Measurements from ENCODE around the gene FRAT1.

FRAT1 gene

GRCh38 chr10:97311111-97311626 is 7.9 kb upstream of the FRAT1 start:
- DNase-seq: no peak

DNA sequence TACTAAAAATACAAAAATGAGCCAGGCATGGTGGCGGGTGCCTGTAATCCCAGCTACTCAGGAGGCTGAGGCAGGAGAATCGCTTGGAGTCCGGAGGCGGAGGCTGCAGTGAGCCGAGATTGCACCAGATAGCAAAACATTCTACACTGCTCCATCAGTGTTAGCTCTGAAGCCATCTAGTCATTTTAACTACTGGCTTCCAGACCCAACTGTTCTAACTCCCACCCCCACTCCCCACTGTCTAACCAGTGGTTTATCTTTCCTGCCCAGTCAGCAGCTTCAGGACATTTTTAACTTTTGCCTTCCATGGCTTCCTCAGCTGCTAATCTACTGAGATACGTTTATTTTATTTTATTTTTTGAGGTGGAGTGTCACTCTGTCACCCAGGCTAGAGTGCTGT is 6.2 kb upstream of the FRAT1 start:
- no peak for DNase-seq

DNA sequence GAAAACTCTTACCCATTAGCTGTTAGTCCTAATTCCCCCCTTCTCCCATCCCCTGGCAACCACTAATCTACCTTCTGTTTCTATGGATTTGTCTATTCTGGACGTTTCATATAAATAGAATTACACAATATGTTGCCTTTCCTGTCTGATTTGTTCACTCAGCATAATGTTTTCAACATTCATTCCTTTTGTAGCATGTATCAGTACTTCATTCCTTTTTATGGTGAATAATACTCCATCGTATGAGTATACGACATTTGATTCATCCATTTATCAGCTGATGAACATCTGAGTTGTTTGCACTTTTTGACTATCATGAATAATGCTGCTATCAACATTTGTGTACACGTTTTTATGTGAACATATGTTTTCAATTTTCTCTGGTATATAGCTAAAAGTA is 4.4 kb upstream of the FRAT1 start:
- no peak for DNase-seq

- DNase-seq: peak; percentile 44 to 53
Observed at GRCh38 chr10:97319671-97320479, 804 bp downstream of the FRAT1 start.

- no peak for DNase-seq
Observed at GRCh38 chr10:97320480-97321031, 1.5 kb downstream of the FRAT1 start.

GRCh38 chr10:97321032-97321803 is 2.1 kb downstream of the FRAT1 start:
- peak; percentile 51 to 52 for DNase-seq

DNA sequence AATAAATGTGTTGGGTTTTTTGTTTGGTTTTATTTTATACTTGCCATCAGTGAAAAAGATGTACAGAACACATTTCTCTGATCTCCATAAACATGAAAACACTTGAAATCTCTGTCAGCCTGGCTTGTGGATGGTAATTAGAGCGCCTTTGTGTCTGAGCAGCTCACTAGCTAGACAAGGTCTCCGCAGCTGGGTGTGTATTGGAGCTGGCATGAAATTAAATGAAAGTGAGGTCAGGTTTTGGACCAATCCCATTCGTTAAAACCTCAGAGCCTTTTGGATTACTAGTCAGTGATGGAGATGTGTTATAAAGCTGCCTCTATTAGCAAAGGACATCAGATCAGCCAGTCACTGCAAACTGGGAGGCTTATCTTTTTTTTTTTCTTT is 2.7 kb downstream of the FRAT1 start:
- no peak for DNase-seq

DNA sequence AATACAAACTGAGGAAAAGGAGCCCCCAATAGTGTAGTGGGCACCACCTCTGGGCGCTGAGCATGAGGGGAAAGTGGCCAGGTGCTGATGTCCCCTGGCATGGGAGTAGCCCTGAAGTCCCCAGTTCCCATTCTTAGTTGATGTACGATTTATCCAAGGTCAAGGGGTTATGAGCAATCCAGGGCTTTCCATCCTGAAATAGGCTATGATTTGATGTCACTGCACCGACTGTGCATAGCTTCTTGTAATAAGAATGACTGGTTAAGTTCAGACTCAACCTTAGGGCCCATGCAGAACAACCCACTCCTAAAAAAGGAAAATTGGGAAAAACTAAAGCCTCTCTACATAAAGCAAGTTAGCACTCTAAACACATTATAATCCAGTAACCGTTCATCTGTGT is 4.4 kb downstream of the FRAT1 start:
- peak; percentile 65 to 72 for DNase-seq

DNA sequence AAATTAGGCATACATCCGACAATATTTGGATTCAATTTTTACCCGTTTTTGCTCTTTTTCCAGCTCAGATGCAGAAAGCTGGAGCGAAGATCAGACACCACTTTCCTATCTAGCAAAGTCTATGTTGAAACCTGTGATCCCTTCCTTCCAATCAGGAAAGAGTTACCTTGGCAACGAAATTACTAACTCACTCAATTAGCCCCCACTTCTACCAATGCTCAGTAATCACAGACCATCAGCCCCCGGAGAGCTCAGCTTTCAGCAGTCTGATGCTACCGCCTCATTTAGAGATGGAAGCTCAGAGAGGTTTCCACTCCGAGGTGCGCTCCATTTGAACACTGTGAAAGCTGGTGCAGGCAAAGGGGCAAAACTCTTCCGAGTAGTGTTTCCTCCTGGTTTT is 6.7 kb downstream of the FRAT1 start:
- no peak for DNase-seq

DNA sequence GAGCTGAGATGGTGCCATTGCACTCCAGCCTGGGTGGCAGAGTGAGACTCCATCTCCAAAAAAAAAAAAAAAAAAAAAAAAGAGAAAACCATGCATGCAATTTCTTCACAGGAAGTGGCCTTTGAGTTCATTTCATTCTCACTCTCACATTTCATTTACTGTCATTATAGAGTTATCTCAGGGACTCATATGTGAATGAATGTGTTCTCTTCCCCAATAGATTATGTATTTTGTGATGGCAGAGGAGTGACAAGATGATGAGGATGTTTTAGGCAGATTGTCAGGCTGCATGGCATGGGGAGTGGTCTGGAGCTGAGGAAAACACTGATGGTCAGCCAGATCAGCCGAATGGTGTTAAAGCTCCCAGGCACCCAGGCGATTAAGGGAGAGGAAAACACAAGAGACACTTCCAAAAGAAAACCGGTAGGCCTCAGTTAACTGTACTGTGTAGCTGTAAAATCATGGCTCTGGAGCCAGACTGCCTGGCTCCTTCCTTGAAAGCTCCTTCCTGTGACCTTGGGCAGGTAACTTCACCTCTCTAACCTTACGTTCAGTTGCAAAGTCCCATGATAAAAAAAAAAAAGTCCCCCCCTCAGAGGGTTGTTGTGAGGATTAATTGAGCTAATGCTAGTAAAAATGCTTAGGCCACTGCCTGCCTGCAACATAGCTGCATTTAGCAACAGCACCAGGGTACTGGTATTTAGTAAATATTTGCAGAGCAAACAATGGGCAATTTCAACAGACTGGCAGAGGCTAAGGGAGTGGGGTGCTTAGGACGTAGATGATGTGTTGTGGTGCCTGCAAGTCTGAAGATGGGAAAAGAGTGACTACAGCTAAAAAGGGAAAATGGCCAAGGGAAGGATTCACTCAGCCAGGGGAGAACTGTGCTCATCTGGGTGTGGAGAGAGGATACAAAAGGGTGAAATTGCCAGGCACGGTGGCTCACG is 8.6 kb downstream of the FRAT1 start:
- DNase-seq: no peak

DNA sequence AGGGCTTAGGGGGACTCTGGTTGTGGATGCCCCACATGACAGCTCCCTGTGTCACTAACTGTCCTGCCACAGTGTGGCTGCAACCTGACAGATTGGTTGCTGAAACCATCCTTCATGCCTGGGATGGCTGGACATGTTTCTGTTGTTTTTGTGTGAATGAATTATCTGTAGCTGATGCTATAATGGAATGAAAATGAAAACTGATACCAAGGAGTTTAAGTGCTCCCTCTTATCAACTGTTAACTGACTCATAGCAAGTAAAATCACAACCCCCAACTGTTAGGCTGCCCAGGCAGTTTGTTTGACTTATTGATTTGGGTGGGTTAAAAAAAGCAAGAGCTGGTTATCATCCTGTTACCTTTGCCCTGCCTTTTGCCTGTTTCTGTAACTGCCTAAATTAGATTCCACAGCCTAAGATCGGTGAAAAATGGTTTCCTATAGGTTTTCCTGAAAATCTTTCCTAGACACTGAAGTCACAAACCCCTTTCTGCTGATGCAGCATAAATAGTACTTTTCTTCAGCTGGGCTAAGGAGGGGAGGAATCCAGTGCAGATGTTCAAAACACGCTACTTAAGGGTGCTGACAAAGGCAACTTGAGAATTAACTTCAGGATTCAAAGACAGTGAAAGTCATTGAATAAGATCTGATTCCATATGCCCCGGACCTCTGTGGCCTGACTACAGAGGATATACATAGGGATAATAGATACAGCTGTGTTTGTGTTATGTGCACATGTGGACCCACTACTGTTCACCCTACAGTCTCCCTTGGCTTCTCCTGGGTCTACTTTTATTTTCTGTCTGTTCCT is 9.8 kb downstream of the FRAT1 start:
- no peak for DNase-seq

DNA sequence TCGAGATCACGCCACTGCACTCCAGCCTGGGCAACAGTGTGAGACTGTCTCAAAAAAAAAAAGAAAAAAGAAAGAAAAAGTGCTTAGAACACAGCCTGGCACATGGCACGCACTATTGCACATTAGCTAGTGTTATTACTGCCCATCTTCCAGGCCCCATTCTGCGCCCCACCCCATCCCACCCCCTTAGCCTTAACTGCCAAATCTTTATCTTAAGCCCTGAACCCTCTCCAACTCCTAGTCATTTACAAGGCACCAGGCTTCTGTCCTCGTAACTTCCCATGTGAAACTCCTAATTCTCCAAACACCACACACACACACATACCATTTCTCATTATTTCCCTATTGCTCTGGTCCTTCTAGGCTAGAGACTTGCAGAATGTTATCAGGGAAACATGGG is 10.7 kb downstream of the FRAT1 start:
- DNase-seq: no peak

DNA sequence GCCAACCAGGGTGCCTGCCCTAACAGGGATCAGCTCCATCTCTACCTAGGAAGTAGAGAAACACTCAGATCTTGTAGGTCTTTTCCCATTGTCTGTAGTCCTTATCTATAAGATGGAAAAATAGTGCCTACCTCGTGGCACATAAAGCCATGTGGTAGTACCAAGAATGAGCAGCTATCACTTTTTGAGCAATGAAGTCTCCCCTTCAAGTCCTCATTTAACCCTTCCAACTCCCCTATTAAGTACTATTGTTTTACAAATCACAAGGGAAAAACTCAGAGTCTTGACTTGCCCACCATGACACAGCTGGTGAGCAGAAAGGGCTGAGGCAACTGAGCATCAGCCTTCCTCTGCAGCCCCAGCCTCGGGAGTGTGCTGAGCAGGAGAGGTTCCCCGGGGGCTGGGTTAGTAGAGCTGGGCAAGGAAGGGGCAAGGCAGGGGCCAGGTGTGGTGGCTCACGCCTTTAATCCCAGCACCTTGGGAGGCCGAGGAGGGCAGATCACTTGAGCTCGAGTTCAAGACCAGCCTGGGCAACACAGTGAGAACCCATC is 12.2 kb downstream of the FRAT1 start:
- no peak for DNase-seq

GRCh38 chr10:97332591-97333350 is 13.7 kb downstream of the FRAT1 start:
- DNase-seq: peak; percentile 61 to 78

- no peak for DNase-seq
Observed at GRCh38 chr10:97333351-97333600, 14.2 kb downstream of the FRAT1 start.

DNA sequence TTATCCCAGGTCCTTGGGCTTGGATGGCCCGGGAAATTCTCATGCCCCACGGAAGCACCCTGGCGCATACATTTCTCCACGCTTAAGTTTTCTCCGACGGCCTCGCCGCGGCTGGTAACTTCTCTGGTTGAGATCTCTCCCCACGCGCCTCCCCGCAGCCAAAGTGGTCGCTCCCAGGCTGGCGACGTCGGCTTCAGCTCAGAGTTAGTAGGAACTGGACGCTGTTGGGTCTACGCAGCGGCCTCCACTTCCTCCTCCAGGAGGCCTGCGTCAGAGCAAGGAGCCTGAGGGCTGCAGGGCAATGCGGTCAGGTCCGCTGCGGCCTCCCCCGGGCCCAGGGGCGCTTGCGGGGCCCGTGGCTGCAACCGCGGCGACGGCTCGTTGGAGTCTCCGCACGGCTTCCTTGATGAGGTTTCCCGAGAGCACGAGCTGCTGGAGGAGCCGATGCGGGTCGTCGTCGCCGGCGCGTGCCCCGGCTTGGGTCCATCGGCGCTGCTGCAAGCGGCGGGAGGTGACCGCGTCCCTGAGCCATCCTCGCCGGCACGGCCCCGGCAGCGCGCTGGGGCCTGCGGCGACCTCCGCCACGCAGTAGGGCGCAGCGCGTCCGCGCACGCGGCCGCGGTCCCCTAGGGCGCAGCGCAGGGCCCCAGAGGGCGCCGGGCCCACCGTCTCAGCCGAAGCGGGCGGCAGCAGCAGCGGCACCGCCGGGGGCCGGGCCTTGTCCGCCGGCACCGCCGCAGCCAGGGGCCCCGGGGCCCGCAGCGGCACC is 14.7 kb downstream of the FRAT1 start:
- DNase-seq: peak; percentile 74 to 82

DNA sequence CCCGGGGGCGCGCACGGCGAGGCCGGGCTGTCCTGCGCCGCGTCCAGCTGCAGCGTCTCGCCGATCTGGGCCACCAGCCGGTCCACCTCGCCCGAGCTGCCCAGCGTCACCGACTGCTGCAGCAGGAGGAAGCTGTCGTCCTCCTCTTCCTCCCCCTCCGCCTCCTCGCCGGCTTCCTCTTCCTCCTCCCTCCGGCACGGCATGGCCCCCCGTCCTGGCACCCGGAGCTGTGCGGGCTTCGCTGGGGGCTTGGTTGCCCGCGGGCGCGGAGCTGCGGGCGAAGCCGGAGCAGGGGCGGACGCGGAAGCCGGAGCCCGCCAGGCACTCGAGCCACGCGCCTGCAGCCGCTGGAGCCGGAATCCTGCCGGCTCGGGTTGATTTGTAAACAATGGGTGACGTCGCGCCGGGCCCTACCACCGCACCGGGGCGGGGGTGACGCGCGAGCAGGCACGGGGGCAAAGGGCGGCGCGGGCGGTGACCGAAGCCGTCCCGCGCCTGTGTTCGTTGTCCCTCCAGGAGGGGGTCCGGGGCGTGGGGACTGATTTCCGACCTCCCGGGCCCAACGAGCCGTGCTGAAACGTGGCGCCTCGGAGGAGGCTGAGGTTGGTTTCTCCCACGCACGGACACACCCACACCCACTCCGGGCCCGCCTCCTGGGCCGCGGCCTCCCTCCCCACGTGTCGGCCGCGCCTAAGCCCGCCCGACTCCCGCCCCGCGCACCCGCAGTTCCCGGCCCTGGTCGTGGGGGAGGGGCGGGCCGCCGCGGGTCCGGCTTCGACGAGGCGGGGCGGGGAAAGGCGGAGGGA is 15.5 kb downstream of the FRAT1 start, which contains the start of gene FRAT2:
TSS of gene FRAT2 (minus strand) at position 360 of the 806 bp plus-strand sequence. CDS start at position 203, 157 bp downstream.
- peak; percentile 81 to 85 for DNase-seq

DNA sequence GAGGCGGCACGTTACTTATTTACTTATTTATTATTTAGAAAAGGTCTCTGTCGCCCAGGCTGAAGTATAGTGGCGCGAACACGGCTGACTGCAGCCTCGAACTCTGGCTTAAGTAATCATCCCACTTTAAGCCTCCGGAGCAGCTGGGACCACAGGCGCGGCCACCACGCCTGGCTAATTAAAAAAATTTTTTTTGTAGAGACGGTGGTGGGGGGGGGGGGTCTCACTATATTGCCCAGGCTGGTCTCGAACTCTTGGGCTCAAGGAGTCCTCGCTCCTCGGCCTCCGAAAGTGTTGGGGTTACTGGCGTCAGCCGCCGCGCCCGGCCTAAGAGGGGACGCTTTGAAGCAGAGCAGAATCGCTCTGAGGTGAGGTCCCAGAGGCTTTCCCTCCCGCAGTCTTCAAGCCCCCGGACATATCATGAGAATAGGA is 16.1 kb downstream of the FRAT1 start:
- no peak for DNase-seq

GRCh38 chr10:97336006-97336405 is 16.9 kb downstream of the FRAT1 start:
- no peak for DNase-seq
